HCT116 (cell line): ENCODE results near the gene DICER1. TPM values are rescaled to one million over a fixed set of nuclear protein-coding genes. Genes with fewer than 3 reads are reported as not detected.

Experiments used
- ATAC-seq: fragments of 200-7000 bp; cut with Tn5 transposase; 2 replicates; pipeline ENCODE4 v1.9.1; 2020; ENCODE audit warnings: mild to moderate bottlenecking, moderate library complexity
- BruUV-seq: library from RNA; stranded (reverse); fragments of 400-500 nt; replicated peaks from 2 replicates; lab custom pipeline; 2021; lab: Mats Ljungman, UMichigan
- CTCF ChIA-PET: fragments of 300-600 bp; sonication (Branson Sonifier 250); formaldehyde crosslinking; loops from one replicate; lab custom pipeline; 2021; ENCODE audit warnings: antibody characterized with exemption; lab: Charles Lee
- POLR2A ChIA-PET: fragments of 300-600, 350-600 bp; sonication (Branson Sonifier 250); formaldehyde crosslinking; loops from one replicate; lab custom pipeline; 2021; ENCODE audit warnings: antibody characterized with exemption; lab: Charles Lee
- RAD21 ChIA-PET, 2 experiments: fragments of 300-600 bp; sonication (Branson Sonifier 250); formaldehyde crosslinking; loops; one replicate each; lab custom pipeline; 2023; ENCODE audit warnings: low total read pairs in 2 of 2; ENCODE audit not compliant: uncharacterized antibody in 2 of 2, unreplicated experiment in 2 of 2, low non-redundant PET in 1 of 2; lab: Charles Lee
- DNase-seq: peaks from one replicate; pipeline ENCODE4 v3.0.0-alpha.2; 2010; ENCODE audit warnings: low read depth, low spot score
- H2AFZ ChIP-seq: fragments of 200-600 bp; shearing (Covaris generic), sonication (generic); 2 replicates; pipeline ENCODE4 v1.6.1; 2017; ENCODE audit warnings: low read depth, mixed run types, mixed read lengths, antibody characterized with exemption, low read length; ENCODE audit not compliant: poor library complexity, severe bottlenecking
- H3K27ac ChIP-seq: 2 replicates; pipeline ENCODE4 v1.5.1; 2012; ENCODE audit warnings: low read depth, low read length
- H3K27me3 ChIP-seq: fragments of 200-600 bp; sonication (generic); 2 replicates; pipeline ENCODE4 v1.6.1; 2016; ENCODE audit warnings: mixed run types, low read length, mixed read lengths; ENCODE audit not compliant: insufficient read depth
- H3K36me3 ChIP-seq, 2 experiments: fragments of 200-500 bp in 1 of 2; fragments of 200-600 bp in 1 of 2; sonication (Bioruptor generic) in 1 of 2; sonication (generic) in 1 of 2; 2 replicates each; pipeline versions ENCODE4 v1.5.1 to v1.6.1; 2014 to 2016; ENCODE audit warnings: low read length in 2 of 2, inconsistent platforms in 1 of 2, mixed read lengths in 1 of 2, mixed run types in 1 of 2; ENCODE audit not compliant: insufficient read depth in 2 of 2, control insufficient read depth in 1 of 2
- H3K4me1 ChIP-seq, 2 experiments: fragments of 200-600 bp in 1 of 2; sonication (generic) in 1 of 2; 2 replicates each; pipeline versions ENCODE4 v1.5.1 to v1.6.1; 2012 to 2017; ENCODE audit warnings: low read length in 2 of 2, inconsistent platforms in 1 of 2, mild to moderate bottlenecking in 1 of 2, mixed read lengths in 1 of 2, mixed run types in 1 of 2, moderate library complexity in 1 of 2; ENCODE audit not compliant: insufficient read depth in 2 of 2, control insufficient read depth in 1 of 2
- H3K4me2 ChIP-seq: fragments of 200-600 bp; sonication (generic); 2 replicates; pipeline ENCODE4 v1.6.1; 2017; ENCODE audit warnings: mixed run types, low read length, mixed read lengths
- H3K4me3 ChIP-seq, 2 experiments: fragments of 200-600 bp in 1 of 2; sonication (generic) in 1 of 2; replicated peaks in 1 of 2; 2 replicates each; pipeline ENCODE4 v1.5.1; 2011 to 2016; ENCODE audit warnings: low read length in 2 of 2, control low read depth in 1 of 2, low read depth in 1 of 2, mild to moderate bottlenecking in 1 of 2, mixed read lengths in 1 of 2, mixed run types in 1 of 2
- H3K79me2 ChIP-seq: fragments of 200-600 bp; sonication (generic); 2 replicates; pipeline ENCODE4 v1.6.1; 2017; ENCODE audit warnings: mild to moderate bottlenecking, mixed run types, low read length, moderate library complexity, mixed read lengths; ENCODE audit not compliant: insufficient read depth
- H3K9ac ChIP-seq: fragments of 200-600 bp; sonication (generic); 2 replicates; pipeline ENCODE4 v1.6.1; 2016; ENCODE audit warnings: low read length, mixed read lengths
- H3K9me2 ChIP-seq: fragments of 200-600 bp; sonication (generic), shearing (Covaris generic); 2 replicates; pipeline ENCODE4 v1.6.1; 2017; ENCODE audit warnings: mixed run types, mild to moderate bottlenecking, moderate library complexity; ENCODE audit not compliant: insufficient read depth
- H3K9me3 ChIP-seq, 2 experiments: fragments of 200-500 bp in 1 of 2; fragments of 200-600 bp in 1 of 2; sonication (Bioruptor generic) in 1 of 2; sonication (generic) in 1 of 2; 2 replicates each; pipeline ENCODE4 v1.6.1; 2014 to 2017; ENCODE audit warnings: low read length in 2 of 2, mixed read lengths in 2 of 2, inconsistent platforms in 1 of 2, low read depth in 1 of 2, mild to moderate bottlenecking in 1 of 2, mixed run types in 1 of 2, moderate library complexity in 1 of 2; ENCODE audit not compliant: control insufficient read depth in 1 of 2, insufficient read depth in 1 of 2
- H4K20me1 ChIP-seq: fragments of 200-600 bp; sonication (generic), shearing (Covaris generic); 2 replicates; pipeline ENCODE4 v1.6.1; 2017; ENCODE audit warnings: mixed run types, mild to moderate bottlenecking, moderate library complexity; ENCODE audit not compliant: insufficient read depth
- ATF3 ChIP-seq: IDR thresholded peaks from 2 replicates; pipeline ENCODE4 v1.6.1; 2012
- CBX3 ChIP-seq: IDR thresholded peaks from 2 replicates; pipeline ENCODE4 v1.6.1; 2012; ENCODE audit warnings: low read depth
- CTCF ChIP-seq, 3 experiments: fragments of 200-600 bp in 1 of 3; sonication (generic) in 1 of 3; IDR thresholded peaks in 2 of 3; conservative IDR thresholded peaks in 1 of 3; 2 replicates each; pipeline ENCODE4 v1.5.1; 2012 to 2017; ENCODE audit warnings: low read depth in 2 of 3, low read length in 2 of 3, antibody characterized with exemption in 1 of 3, borderline replicate concordance in 1 of 3, control low read depth in 1 of 3, mild to moderate bottlenecking in 1 of 3, mixed read lengths in 1 of 3, mixed run types in 1 of 3, moderate library complexity in 1 of 3; ENCODE audit not compliant: insufficient read depth in 1 of 3
- EGR1 ChIP-seq: IDR thresholded peaks from 2 replicates; pipeline ENCODE4 v1.6.1; 2012; ENCODE audit warnings: low read depth
- ELF1 ChIP-seq: IDR thresholded peaks from 2 replicates; pipeline ENCODE4 v1.6.1; 2012; ENCODE audit warnings: low read depth, borderline replicate concordance
- EZH2 ChIP-seq: fragments of 200-600 bp; sonication (generic); IDR thresholded peaks from 2 replicates; pipeline ENCODE4 v1.6.1; 2017; ENCODE audit warnings: antibody characterized with exemption, mixed run types
- MAX ChIP-seq: IDR thresholded peaks from 2 replicates; pipeline ENCODE4 v1.6.1; 2012
- POLR2A ChIP-seq: IDR thresholded peaks from 2 replicates; pipeline ENCODE4 v1.7.0; 2011; ENCODE audit warnings: borderline replicate concordance; ENCODE audit not compliant: insufficient read depth, insufficient read length; ENCODE audit errors: extremely low read depth
- RAD21 ChIP-seq: IDR thresholded peaks from 2 replicates; pipeline ENCODE4 v1.6.1; 2012; ENCODE audit warnings: low read depth, mild to moderate bottlenecking
- REST ChIP-seq: IDR thresholded peaks from 2 replicates; pipeline ENCODE4 v1.6.1; 2012; ENCODE audit warnings: low read depth
- SP1 ChIP-seq: IDR thresholded peaks from 2 replicates; pipeline ENCODE4 v1.6.1; 2012; ENCODE audit warnings: low read depth
- SRF ChIP-seq: IDR thresholded peaks from 2 replicates; pipeline ENCODE4 v1.6.1; 2012; ENCODE audit warnings: low read depth
- TCF7L2 ChIP-seq: IDR thresholded peaks from 2 replicates; pipeline ENCODE4 v1.7.0; 2011; ENCODE audit warnings: borderline replicate concordance, inconsistent platforms; ENCODE audit not compliant: insufficient read depth, insufficient read length; ENCODE audit errors: extremely low read depth
- YY1 ChIP-seq: IDR thresholded peaks from 2 replicates; pipeline ENCODE4 v1.6.1; 2011; ENCODE audit warnings: low read length, low read depth, moderate library complexity, mild to moderate bottlenecking; ENCODE audit not compliant: insufficient replicate concordance; ENCODE audit errors: extremely low read depth
- ZFX ChIP-seq: fragments of 450-650 bp; IDR thresholded peaks from 2 replicates; pipeline ENCODE4 v1.6.1; 2017
- ZNF274 ChIP-seq: fragments of 200-500 bp; sonication (Bioruptor generic); IDR thresholded peaks from 2 replicates; pipeline ENCODE4 v1.6.1; 2014; ENCODE audit warnings: mild to moderate bottlenecking, low read depth, low read length, inconsistent platforms
- intact Hi-C: fragments of 100-400 bp; cut with micrococcal nuclease; formaldehyde crosslinking; loops from 2 replicates; pipeline ENCODE4 v1.10.0; 2022
- total RNA-seq: library from RNA; stranded (reverse); gene quantifications from one replicate; pipeline ENCODE4 v1.2.1, GENCODE V29; 2021; ENCODE audit not compliant: unreplicated experiment

The DICER1 gene
- total RNA-seq, 1 experiment from 2014 or later: 38.6 TPM

GRCh38 chr14:95136631-95137030 lies 20.7 kb downstream of the DICER1 start:
- ChIA-PET POLR2A (no interaction called here), CTCF (no interaction called here), RAD21 (no interaction called here)
- no peak overlapping the region for H3K4me3 ChIP-seq
- TF ChIP-seq TCF7L2 (no peak), ZNF274 (no peak), YY1 (no peak), CTCF (IDR thresholded peaks at IDR 0.05 in 2 of 3, conservative IDR thresholded peaks at IDR 0.05 in 1 of 3; ENCODE audit: borderline replicate concordance in 1 of 3, insufficient read depth in 1 of 3, low read depth in 2 of 3, low read length in 2 of 3) (no peak), ELF1 (no peak), EGR1 (no peak), EZH2 (no peak), SRF (no peak), MAX (no peak), POLR2A (no peak), SP1 (no peak), ATF3 (no peak), RAD21 (no peak), ZFX (no peak), CBX3 (no peak), REST (no peak)
- H3K36me3 ChIP-seq: peaks cover 5 to 7% of the 10 kb centered on the region in 2 experiments; a peak in 1 of 4 replicates
- no peaks in the 10 kb centered on the region for H3K27me3 ChIP-seq
- H3K4me1 ChIP-seq: no peaks in the 10 kb centered on the region
- H3K9me3 ChIP-seq: no peaks in the 10 kb centered on the region
- no TSS peak for BruUV-seq
- no peak overlapping the region for H3K9ac ChIP-seq
- DNase-seq (no peak), ATAC-seq (no peak)
- intact Hi-C loops: no loop called here
- H3K79me2 ChIP-seq: peaks cover 88% of the 10 kb centered on the region
- no peak overlapping the region for H3K27ac ChIP-seq
- H3K4me2 ChIP-seq: no peak overlapping the region
- no peak overlapping the region for H2AFZ ChIP-seq
- no peaks in the 10 kb centered on the region for H3K9me2 ChIP-seq
- H4K20me1 ChIP-seq: peaks cover 3% of the 10 kb centered on the region; the same call in 1 of the 2 replicates
